Breast epithelium (tissue), 4 donors: ENCODE measurements around the gene NR3C2. TPM values are rescaled to one million over a fixed set of nuclear protein-coding genes. Genes with fewer than 3 reads are reported as not detected.

Source experiments
- DNase-seq, 2 donors: peaks; one replicate each; pipeline ENCODE4 v3.0.0-alpha.2; 2019; ENCODE audit warnings: low spot score in 2 of 2
- H3K27ac ChIP-seq, 2 donors: fragments of 200-600 bp; sonication (generic) in 1 of 2; one replicate each; pipeline ENCODE4 v1.5.1; 2016 to 2019; ENCODE audit warnings: mild to moderate bottlenecking in 1 of 2
- H3K27me3 ChIP-seq, 2 donors: fragments of 200-600 bp; sonication (generic) in 1 of 2; one replicate each; pipeline versions ENCODE4 v1.5.1 to v1.6.0; 2017 to 2019; ENCODE audit warnings: control low read depth in 1 of 2, mild to moderate bottlenecking in 1 of 2
- H3K36me3 ChIP-seq: fragments of 200-600 bp; one replicate; pipeline ENCODE4 v1.5.1; 2019
- H3K4me1 ChIP-seq, 2 donors: fragments of 200-600 bp; sonication (generic); one replicate each; pipeline ENCODE4 v1.5.1; 2016 to 2019; ENCODE audit warnings: control low read depth in 1 of 2
- H3K4me3 ChIP-seq, 3 donors: fragments of 200-600 bp; sonication (generic); 1 replicate in 2 of 3; 2 replicates in 1 of 3; pipeline ENCODE4 v1.5.1; 2016 to 2019; ENCODE audit warnings: mild to moderate bottlenecking in 3 of 3, moderate library complexity in 2 of 3
- H3K9me3 ChIP-seq, 2 donors: fragments of 200-600 bp; sonication (generic) in 1 of 2; one replicate each; pipeline ENCODE4 v1.5.1; 2016 to 2019; ENCODE audit warnings: control low read depth in 1 of 2
- POLR2A ChIP-seq: fragments of 450-650 bp; IDR thresholded peaks from one replicate; pipeline ENCODE4 v1.6.1; 2016; ENCODE audit warnings: antibody characterized with exemption, mild to moderate bottlenecking, moderate library complexity
- POLR2AphosphoS5 ChIP-seq, 3 donors: sonication (generic); formaldehyde crosslinking; IDR thresholded peaks; one replicate each; pipeline ENCODE4 v1.6.1; 2017; ENCODE audit warnings: antibody characterized with exemption in 3 of 3
- intact Hi-C: fragments of 100-400 bp; cut with DNase I; formaldehyde crosslinking; loops from one replicate; pipeline ENCODE4 v1.15.1; 2023; ENCODE audit warnings: low total_unique reads
- total RNA-seq, 3 donors: library from RNA; depleted of rRNA; stranded (reverse); fragments of >200 nt; gene quantifications; one replicate each; pipeline ENCODE4 v1.1.0, GENCODE V29; 2016
- TF ChIP-seq, protein P1 (sequence below), 3 donors: fragments of 450-650 bp; IDR thresholded peaks; one replicate each; pipeline ENCODE4 v1.5.1; 2016 to 2017; ENCODE audit warnings: antibody characterized with exemption in 3 of 3, mild to moderate bottlenecking in 3 of 3, moderate library complexity in 3 of 3

NR3C2 gene
- total RNA-seq, 3 donors from 2014 or later = 8.0 to 39.5 (median 13.8) TPM

- no peak overlapping the region for H3K4me3 ChIP-seq
- intact Hi-C loops = loop anchor here (5.0 kb wide), 1 partner anchor 1609 kb away; no protein-coding TSS in a partner anchor
- TF ChIP-seq POLR2A (no peak), POLR2AphosphoS5 (IDR thresholded peaks at IDR 0.05) (no peak)
- TF ChIP-seq, protein P1, sequence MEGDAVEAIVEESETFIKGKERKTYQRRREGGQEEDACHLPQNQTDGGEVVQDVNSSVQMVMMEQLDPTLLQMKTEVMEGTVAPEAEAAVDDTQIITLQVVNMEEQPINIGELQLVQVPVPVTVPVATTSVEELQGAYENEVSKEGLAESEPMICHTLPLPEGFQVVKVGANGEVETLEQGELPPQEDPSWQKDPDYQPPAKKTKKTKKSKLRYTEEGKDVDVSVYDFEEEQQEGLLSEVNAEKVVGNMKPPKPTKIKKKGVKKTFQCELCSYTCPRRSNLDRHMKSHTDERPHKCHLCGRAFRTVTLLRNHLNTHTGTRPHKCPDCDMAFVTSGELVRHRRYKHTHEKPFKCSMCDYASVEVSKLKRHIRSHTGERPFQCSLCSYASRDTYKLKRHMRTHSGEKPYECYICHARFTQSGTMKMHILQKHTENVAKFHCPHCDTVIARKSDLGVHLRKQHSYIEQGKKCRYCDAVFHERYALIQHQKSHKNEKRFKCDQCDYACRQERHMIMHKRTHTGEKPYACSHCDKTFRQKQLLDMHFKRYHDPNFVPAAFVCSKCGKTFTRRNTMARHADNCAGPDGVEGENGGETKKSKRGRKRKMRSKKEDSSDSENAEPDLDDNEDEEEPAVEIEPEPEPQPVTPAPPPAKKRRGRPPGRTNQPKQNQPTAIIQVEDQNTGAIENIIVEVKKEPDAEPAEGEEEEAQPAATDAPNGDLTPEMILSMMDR (IDR thresholded peaks at IDR 0.05) = no peak
Observed at GRCh38 chr4:148093065-148093464, 349.1 kb downstream of the NR3C2 start.

DNA sequence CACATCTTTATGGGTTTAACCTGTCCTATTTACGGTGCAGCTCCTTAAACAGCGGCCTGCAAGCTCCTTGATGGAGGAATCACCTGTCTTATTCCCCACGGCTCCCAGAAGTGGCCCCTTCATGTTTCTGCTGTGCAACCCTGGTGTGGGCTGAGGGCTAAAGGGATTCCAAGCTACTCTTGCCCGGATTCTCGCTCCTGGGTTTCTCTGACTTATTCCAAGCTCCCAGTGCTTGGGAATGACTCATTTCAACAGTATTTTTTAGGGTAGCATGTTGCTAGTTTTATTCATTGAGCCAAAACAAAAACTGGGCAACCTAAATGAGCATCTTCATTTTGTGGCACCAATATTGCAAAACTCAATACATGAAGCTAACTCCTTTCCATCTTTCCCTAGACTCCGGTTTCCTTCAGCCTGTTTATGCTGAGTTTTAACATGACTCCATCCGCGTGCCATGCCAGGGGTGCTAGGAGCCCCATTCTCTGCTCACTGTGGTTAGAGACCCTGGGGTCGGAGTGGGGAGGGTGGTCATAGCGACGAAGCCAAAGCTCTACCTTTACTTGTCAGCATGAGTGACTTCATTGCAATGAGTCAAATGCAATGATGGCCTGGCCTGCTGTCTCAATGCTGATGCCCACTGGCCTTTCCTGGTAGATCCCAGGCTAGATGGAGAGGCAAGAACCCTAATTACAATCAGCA is 349.7 kb downstream of the NR3C2 start:
- DNase-seq = no peak
- no peaks in the 10 kb centered on the region for H3K9me3 ChIP-seq
- no peaks in the 10 kb centered on the region for H3K4me1 ChIP-seq
- H3K4me3 ChIP-seq = no peak overlapping the region
- H3K27me3 ChIP-seq = no peaks in the 10 kb centered on the region
- no peak overlapping the region for H3K27ac ChIP-seq
- no peaks in the 10 kb centered on the region for H3K36me3 ChIP-seq
- intact Hi-C loops = loop anchor here (5.0 kb wide), 1 partner anchor 1610 kb away; no protein-coding TSS in a partner anchor
- TF ChIP-seq POLR2A (no peak), POLR2AphosphoS5 (IDR thresholded peaks at IDR 0.05) (no peak)
- TF ChIP-seq, protein P1 (IDR thresholded peaks at IDR 0.05) = no peak

More at GRCh38 chr4:148093065-148093464, 349.1 kb downstream of the NR3C2 start:
- DNase-seq = no peak
- Histone ChIP-seq H3K4me1 (no peaks in the 10 kb centered on the region), H3K27me3 (no peaks in the 10 kb centered on the region), H3K36me3 (no peaks in the 10 kb centered on the region), H3K27ac (no peak overlapping the region), H3K9me3 (no peaks in the 10 kb centered on the region)

DNA sequence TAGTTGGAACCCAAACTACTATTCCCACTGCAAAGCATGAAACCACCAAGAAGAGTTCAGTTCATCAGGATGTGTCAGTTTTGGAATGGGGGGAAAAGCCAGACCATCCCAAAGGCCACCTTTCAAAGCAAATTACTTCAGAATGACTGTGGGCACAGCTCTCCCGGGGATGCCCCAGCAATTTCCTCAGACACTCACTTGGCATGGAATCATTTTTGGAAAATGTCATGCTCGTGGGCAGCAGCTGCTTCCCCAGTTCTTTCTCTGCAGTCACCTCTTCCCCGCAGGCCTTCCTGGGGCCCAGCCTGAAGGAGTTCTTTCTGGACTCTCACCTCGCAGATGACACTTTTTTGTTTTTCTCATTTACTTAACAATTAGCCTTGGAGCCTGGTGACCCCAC is 350.3 kb downstream of the NR3C2 start:
- H3K27ac ChIP-seq = no peak overlapping the region
- DNase-seq = no peak
- no peaks in the 10 kb centered on the region for H3K4me1 ChIP-seq
- intact Hi-C loops = loop anchor here (5.0 kb wide), 1 partner anchor 1610 kb away; no protein-coding TSS in a partner anchor
- no peaks in the 10 kb centered on the region for H3K9me3 ChIP-seq
- no peaks in the 10 kb centered on the region for H3K36me3 ChIP-seq
- no peak overlapping the region for H3K4me3 ChIP-seq
- TF ChIP-seq, protein P1 (IDR thresholded peaks at IDR 0.05) = no peak
- no peak for TF ChIP-seq POLR2A
- no peak for TF ChIP-seq POLR2AphosphoS5 (IDR thresholded peaks at IDR 0.05)
- no peaks in the 10 kb centered on the region for H3K27me3 ChIP-seq

DNA sequence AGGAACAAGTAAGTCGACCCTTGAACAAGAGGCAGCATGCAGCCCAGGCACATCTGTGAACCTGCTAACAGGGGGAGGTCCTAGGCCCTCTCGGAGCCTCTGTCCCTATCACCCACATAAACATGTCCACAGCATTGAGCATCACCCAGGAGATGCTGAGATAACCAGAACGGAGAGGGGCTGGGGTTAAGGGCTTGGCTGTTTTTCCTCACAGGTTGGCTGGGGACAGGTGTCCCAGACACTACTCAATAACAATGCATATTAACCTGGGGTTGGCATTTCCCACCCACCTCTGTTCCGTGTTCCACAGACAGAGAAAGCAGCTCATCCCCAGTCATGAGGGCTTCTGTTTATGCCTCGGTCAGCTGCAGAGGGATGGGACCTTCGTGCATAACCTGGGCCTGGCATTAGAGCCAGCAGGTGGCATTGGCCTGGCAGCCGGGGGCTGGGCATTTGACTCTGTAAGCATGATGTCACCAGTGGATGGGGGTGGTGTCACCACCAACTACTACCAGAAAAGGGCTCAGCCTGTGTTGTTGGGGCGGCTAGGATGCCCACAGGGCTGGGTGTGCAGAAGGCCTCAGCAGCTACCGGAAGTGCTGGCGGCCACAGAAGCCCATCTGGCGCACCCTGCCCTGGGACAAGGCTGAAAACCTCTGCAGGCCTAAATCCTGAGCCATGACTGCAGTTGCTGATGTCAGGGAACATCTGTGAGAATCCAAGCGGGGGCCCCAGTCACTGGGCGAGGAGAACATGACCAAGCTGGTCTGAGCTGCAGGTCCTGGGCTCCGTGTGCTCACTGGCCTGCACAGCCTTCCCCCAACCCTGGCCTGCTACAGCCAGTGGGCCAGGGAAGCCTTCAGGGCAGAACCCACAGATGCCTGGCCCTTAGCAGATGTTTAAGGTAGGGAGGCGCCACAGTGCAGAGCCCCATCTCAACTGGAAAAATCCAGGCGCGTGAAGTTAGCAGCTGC is 351.4 kb downstream of the NR3C2 start:
- Histone ChIP-seq H3K4me1 (no peaks in the 10 kb centered on the region), H3K4me3 (no peak overlapping the region), H3K36me3 (no peaks in the 10 kb centered on the region), H3K9me3 (no peaks in the 10 kb centered on the region), H3K27ac (no peak overlapping the region), H3K27me3 (no peaks in the 10 kb centered on the region)
- intact Hi-C loops = loop anchor here (5.0 kb wide), 1 partner anchor 1612 kb away; no protein-coding TSS in a partner anchor
- DNase-seq = no peak
- TF ChIP-seq, protein P1 (IDR thresholded peaks at IDR 0.05) = no peak
- TF ChIP-seq POLR2A = no peak
- no peak for TF ChIP-seq POLR2AphosphoS5 (IDR thresholded peaks at IDR 0.05)
